Astrocyte (in vitro differentiated cells and primary cell): ENCODE data around the gene FBXL7. TPM values are rescaled to one million over a fixed set of nuclear protein-coding genes. Genes with fewer than 3 reads are reported as not detected.

Experiments used
- DNase-seq: peaks from one replicate; pipeline ENCODE4 v3.0.0-alpha.2; 2010; ENCODE audit warnings: low read depth
- FAIRE-seq: peaks from 2 replicates; lab custom pipeline; 2011; peaks lifted over from hg19 to GRCh38; lab: Jason Lieb, UNC
- H2AFZ ChIP-seq: 2 replicates; pipeline ENCODE4 v1.6.0; 2012; ENCODE audit warnings: low read depth, low read length, inconsistent platforms
- H3K27ac ChIP-seq: 2 replicates; pipeline ENCODE4 v1.5.1; 2011; ENCODE audit warnings: low read depth, low read length, inconsistent platforms
- H3K27me3 ChIP-seq: 2 replicates; pipeline ENCODE4 v1.6.0; 2011; ENCODE audit warnings: low read length, inconsistent platforms; ENCODE audit not compliant: insufficient read depth
- H3K36me3 ChIP-seq: 2 replicates; pipeline ENCODE4 v1.5.1; 2011; ENCODE audit warnings: low read length, inconsistent platforms; ENCODE audit not compliant: insufficient read depth
- H3K4me1 ChIP-seq: 2 replicates; pipeline ENCODE4 v1.5.1; 2011; ENCODE audit warnings: low read length, inconsistent platforms; ENCODE audit not compliant: insufficient read depth
- H3K4me2 ChIP-seq: 2 replicates; pipeline ENCODE4 v1.6.0; 2012; ENCODE audit warnings: low read length, inconsistent platforms
- H3K4me3 ChIP-seq: 2 replicates; pipeline ENCODE4 v1.5.1; 2011; ENCODE audit warnings: low read depth, mild to moderate bottlenecking, low read length, inconsistent platforms; ENCODE audit not compliant: insufficient read depth
- H3K79me2 ChIP-seq: 2 replicates; pipeline ENCODE4 v1.6.0; 2012; ENCODE audit warnings: mild to moderate bottlenecking, low read length, inconsistent platforms; ENCODE audit not compliant: insufficient read depth
- H3K9ac ChIP-seq: 2 replicates; pipeline ENCODE4 v1.6.0; 2012; ENCODE audit warnings: mild to moderate bottlenecking, low read length, inconsistent platforms
- H3K9me3 ChIP-seq: 2 replicates; pipeline ENCODE4 v1.5.1; 2012; ENCODE audit warnings: low read depth, mild to moderate bottlenecking, low read length, inconsistent platforms; ENCODE audit not compliant: insufficient read depth
- H4K20me1 ChIP-seq: 2 replicates; pipeline ENCODE4 v1.6.0; 2012; ENCODE audit warnings: low read length, inconsistent platforms; ENCODE audit not compliant: insufficient read depth
- H3K27ac Mint-ChIP-seq: one replicate; pipeline ENCODE4 v1.8.0; 2021; ENCODE audit warnings: mild to moderate bottlenecking, mixed read lengths; ENCODE audit not compliant: unreplicated experiment
- H3K27me3 Mint-ChIP-seq: one replicate; pipeline ENCODE4 v1.8.0; 2021; ENCODE audit warnings: low read depth, mixed read lengths; ENCODE audit not compliant: unreplicated experiment
- H3K36me3 Mint-ChIP-seq: one replicate; pipeline ENCODE4 v1.8.0; 2021; ENCODE audit warnings: low read depth, mixed read lengths; ENCODE audit not compliant: unreplicated experiment
- H3K4me1 Mint-ChIP-seq: one replicate; pipeline ENCODE4 v1.8.0; 2021; ENCODE audit warnings: low read depth, mixed read lengths; ENCODE audit not compliant: unreplicated experiment
- H3K4me3 Mint-ChIP-seq: one replicate; pipeline ENCODE4 v1.8.0; 2021; ENCODE audit warnings: mild to moderate bottlenecking, moderate library complexity, mixed read lengths; ENCODE audit not compliant: unreplicated experiment
- H3K9me3 Mint-ChIP-seq: one replicate; pipeline ENCODE4 v1.8.0; 2021; ENCODE audit warnings: mild to moderate bottlenecking, mixed read lengths; ENCODE audit not compliant: unreplicated experiment
- EZH2 ChIP-seq: IDR thresholded peaks from 2 replicates; pipeline ENCODE4 v1.6.1; 2012; ENCODE audit warnings: mild to moderate bottlenecking, low read length, inconsistent platforms; ENCODE audit not compliant: insufficient read depth
- total RNA-seq: library from RNA; stranded (reverse); gene quantifications from 2 replicates; pipeline ENCODE4 v1.2.1, GENCODE V29; 2021
- TF ChIP-seq, protein P1 (sequence below): IDR thresholded peaks from 2 replicates; pipeline ENCODE4 v1.5.1; 2011; ENCODE audit warnings: low read depth, mild to moderate bottlenecking, inconsistent platforms, low read length, moderate library complexity; ENCODE audit not compliant: insufficient read depth

The FBXL7 gene
- total RNA-seq, 1 donor from 2014 or later, result 21.0 TPM

DNA sequence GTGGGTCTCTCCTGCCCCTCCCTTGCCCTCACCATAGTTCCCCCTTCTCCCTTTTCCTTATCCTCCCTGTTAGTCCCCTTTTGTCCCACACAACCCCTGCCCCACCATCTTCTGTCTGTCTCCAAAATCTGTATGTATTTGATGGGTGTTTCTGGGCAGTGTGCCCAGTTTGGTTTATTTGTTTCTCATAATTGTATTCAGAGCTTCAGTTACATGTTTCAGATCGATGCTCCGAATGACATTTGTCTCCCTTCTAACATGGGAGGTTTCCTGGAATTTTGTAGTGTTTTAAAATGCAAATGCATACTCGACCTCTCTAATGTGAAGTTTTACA lies 22.2 kb downstream of the FBXL7 start:
- peaks cover 77% of the 10 kb centered on the region for H4K20me1 ChIP-seq
- Mint-ChIP-seq H3K4me1 (peaks cover 23% of the 10 kb centered on the region), H3K9me3 (peaks cover 8% of the 10 kb centered on the region), H3K27me3 (no peaks in the 10 kb centered on the region), H3K4me3 (no peak overlapping the region), H3K27ac (no peak overlapping the region), H3K36me3 (peaks cover 20% of the 10 kb centered on the region)
- FAIRE-seq (no peak), DNase-seq (no peak)
- H3K79me2 ChIP-seq, result peaks cover 59% of the 10 kb centered on the region
- no peak overlapping the region for H3K27ac ChIP-seq
- H3K4me3 ChIP-seq, result no peak overlapping the region
- H2AFZ ChIP-seq, result no peak overlapping the region
- H3K36me3 ChIP-seq, result no peaks in the 10 kb centered on the region
- TF ChIP-seq, protein P1, sequence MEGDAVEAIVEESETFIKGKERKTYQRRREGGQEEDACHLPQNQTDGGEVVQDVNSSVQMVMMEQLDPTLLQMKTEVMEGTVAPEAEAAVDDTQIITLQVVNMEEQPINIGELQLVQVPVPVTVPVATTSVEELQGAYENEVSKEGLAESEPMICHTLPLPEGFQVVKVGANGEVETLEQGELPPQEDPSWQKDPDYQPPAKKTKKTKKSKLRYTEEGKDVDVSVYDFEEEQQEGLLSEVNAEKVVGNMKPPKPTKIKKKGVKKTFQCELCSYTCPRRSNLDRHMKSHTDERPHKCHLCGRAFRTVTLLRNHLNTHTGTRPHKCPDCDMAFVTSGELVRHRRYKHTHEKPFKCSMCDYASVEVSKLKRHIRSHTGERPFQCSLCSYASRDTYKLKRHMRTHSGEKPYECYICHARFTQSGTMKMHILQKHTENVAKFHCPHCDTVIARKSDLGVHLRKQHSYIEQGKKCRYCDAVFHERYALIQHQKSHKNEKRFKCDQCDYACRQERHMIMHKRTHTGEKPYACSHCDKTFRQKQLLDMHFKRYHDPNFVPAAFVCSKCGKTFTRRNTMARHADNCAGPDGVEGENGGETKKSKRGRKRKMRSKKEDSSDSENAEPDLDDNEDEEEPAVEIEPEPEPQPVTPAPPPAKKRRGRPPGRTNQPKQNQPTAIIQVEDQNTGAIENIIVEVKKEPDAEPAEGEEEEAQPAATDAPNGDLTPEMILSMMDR, result no peak
- TF ChIP-seq EZH2, result no peak
- H3K4me2 ChIP-seq, result no peak overlapping the region
- H3K9me3 ChIP-seq, result no peaks in the 10 kb centered on the region
- H3K4me1 ChIP-seq, result peaks cover 4% of the 10 kb centered on the region
- H3K27me3 ChIP-seq, result no peaks in the 10 kb centered on the region
- H3K9ac ChIP-seq, result no peak overlapping the region

DNA sequence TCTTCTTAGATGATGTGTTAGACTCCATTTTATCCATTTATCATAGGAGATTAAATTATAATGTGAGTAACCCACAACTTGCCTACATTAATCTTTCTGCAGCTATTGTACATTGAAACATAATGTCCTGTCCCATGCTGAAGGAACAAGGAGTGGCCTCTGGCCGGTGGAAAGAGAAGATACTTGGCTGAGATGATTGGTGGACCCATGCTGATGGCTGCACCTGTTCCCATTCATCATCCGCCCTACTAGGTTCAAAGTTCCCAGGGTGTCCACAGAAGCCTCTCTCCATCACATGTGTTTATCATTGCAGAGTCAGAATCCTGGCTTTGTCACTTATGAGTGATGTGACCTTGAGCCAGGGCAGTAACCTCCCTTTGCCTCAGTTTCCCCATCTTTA lies 24.7 kb downstream of the FBXL7 start:
- Histone ChIP-seq H3K9ac (no peak overlapping the region), H3K4me2 (no peak overlapping the region), H3K27me3 (no peaks in the 10 kb centered on the region), H3K9me3 (no peaks in the 10 kb centered on the region), H3K4me3 (no peak overlapping the region), H3K36me3 (no peaks in the 10 kb centered on the region), H3K79me2 (peaks cover 52% of the 10 kb centered on the region), H3K27ac (no peak overlapping the region), H4K20me1 (peaks cover 64% of the 10 kb centered on the region), H3K4me1 (peaks cover 4% of the 10 kb centered on the region), H2AFZ (no peak overlapping the region)
- H3K27me3 Mint-ChIP-seq, result no peaks in the 10 kb centered on the region
- H3K36me3 Mint-ChIP-seq, result peaks cover 5% of the 10 kb centered on the region
- H3K4me3 Mint-ChIP-seq, result no peak overlapping the region
- no peak for FAIRE-seq
- TF ChIP-seq, protein P1, result no peak
- H3K4me1 Mint-ChIP-seq, result peaks cover 19% of the 10 kb centered on the region
- DNase-seq, result no peak
- H3K27ac Mint-ChIP-seq, result no peak overlapping the region
- H3K9me3 Mint-ChIP-seq, result peaks cover 3% of the 10 kb centered on the region

DNA sequence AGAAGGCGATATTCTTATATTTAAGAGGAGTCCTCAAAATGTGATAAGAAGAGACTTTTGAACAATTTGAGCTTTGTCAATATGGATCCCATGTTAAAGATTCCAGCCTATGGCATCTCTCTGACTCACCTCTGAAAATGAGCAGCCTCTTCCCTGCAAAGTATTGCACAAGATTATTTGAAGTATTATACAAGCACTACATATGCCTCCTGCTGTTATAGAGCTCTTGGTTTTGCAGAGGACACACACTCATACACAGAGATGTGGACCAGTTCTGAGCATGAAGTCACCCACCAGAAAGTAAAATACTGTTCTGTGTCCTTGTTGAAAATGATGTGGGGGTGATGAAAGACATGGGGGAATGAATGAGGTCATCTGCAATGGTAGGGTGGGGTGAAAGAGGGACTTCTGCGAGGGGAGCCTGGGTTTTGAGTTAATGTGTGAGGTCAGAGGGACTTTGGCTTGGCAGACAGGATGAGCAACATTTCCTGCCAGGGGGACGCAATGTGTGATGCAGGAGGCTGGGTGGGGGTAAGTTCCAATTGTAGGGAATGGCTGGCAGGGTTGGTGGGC lies 25.8 kb downstream of the FBXL7 start:
- Mint-ChIP-seq H3K4me3 (no peak overlapping the region), H3K9me3 (peaks cover 3% of the 10 kb centered on the region)

More for the DNA sequence above, 25.8 kb downstream of the FBXL7 start:
- peaks cover 4% of the 10 kb centered on the region for H3K4me1 ChIP-seq
- DNase-seq (no peak), FAIRE-seq (no peak)
- no peak overlapping the region for H3K27ac ChIP-seq
- no peak overlapping the region for H3K4me3 ChIP-seq
- Mint-ChIP-seq H3K27me3 (no peaks in the 10 kb centered on the region), H3K4me1 (peaks cover 19% of the 10 kb centered on the region), H3K27ac (peak overlapping the region; percentile 15), H3K36me3 (peaks cover 2% of the 10 kb centered on the region)
- H3K36me3 ChIP-seq, result no peaks in the 10 kb centered on the region
- H3K79me2 ChIP-seq, result peaks cover 52% of the 10 kb centered on the region
- no peak overlapping the region for H2AFZ ChIP-seq
- TF ChIP-seq EZH2, result no peak
- TF ChIP-seq, protein P1, result no peak
- no peaks in the 10 kb centered on the region for H3K27me3 ChIP-seq
- no peak overlapping the region for H3K4me2 ChIP-seq
- no peaks in the 10 kb centered on the region for H3K9me3 ChIP-seq
- H4K20me1 ChIP-seq, result peaks cover 65% of the 10 kb centered on the region
- H3K9ac ChIP-seq, result no peak overlapping the region
